Muscle layer of colon (tissue), 2 donors: ENCODE measurements around the gene TMTC2.

Experiments
- H3K27ac ChIP-seq: one replicate; pipeline ENCODE4 v1.7.0; 2013; ENCODE audit warnings: low read depth, mild to moderate bottlenecking, low read length, moderate library complexity
- H3K27me3 ChIP-seq, 2 donors: one replicate each; pipeline ENCODE4 v1.7.0; 2013; ENCODE audit warnings: low read length in 2 of 2, mild to moderate bottlenecking in 2 of 2; ENCODE audit not compliant: insufficient read depth in 2 of 2, control insufficient read depth in 1 of 2
- H3K36me3 ChIP-seq: one replicate; pipeline ENCODE4 v1.7.0; 2013; ENCODE audit warnings: mild to moderate bottlenecking, low read length; ENCODE audit not compliant: insufficient read depth
- H3K4me1 ChIP-seq: one replicate; pipeline ENCODE4 v1.7.0; 2013; ENCODE audit warnings: mild to moderate bottlenecking, low read length; ENCODE audit not compliant: insufficient read depth
- H3K4me3 ChIP-seq, 2 donors: one replicate each; pipeline ENCODE4 v1.7.0; 2013; ENCODE audit warnings: low read length in 2 of 2, low read depth in 1 of 2, mild to moderate bottlenecking in 1 of 2, moderate library complexity in 1 of 2
- H3K9ac ChIP-seq: one replicate; pipeline ENCODE4 v1.7.0; 2013; ENCODE audit warnings: low read length
- H3K9me3 ChIP-seq: one replicate; pipeline ENCODE4 v1.7.0; 2013; ENCODE audit warnings: mild to moderate bottlenecking, low read length
- donor health status: abdominal sarcoma.
- donor health status: Adenocarcinoma of cecum.

The TMTC2 gene

GRCh38 chr12:83156815-83157214 is 470.1 kb downstream of the TMTC2 start:
- no peaks in the 10 kb centered on the region for H3K4me1 ChIP-seq
- no peak overlapping the region for H3K9ac ChIP-seq
- H3K36me3 ChIP-seq = no peaks in the 10 kb centered on the region
- no peak overlapping the region for H3K4me3 ChIP-seq
- no peaks in the 10 kb centered on the region for H3K9me3 ChIP-seq
- no peaks in the 10 kb centered on the region for H3K27me3 ChIP-seq
- no peak overlapping the region for H3K27ac ChIP-seq

- H3K4me3 ChIP-seq = no peak overlapping the region
- H3K9me3 ChIP-seq = no peaks in the 10 kb centered on the region
- no peak overlapping the region for H3K9ac ChIP-seq
- H3K27me3 ChIP-seq = no peaks in the 10 kb centered on the region
- H3K4me1 ChIP-seq = no peaks in the 10 kb centered on the region
- no peaks in the 10 kb centered on the region for H3K36me3 ChIP-seq
- H3K27ac ChIP-seq = no peak overlapping the region
Measured at GRCh38 chr12:83157604-83158003, 470.9 kb downstream of the TMTC2 start.

- H3K36me3 ChIP-seq = no peaks in the 10 kb centered on the region
- no peak overlapping the region for H3K4me3 ChIP-seq
- H3K9me3 ChIP-seq = no peaks in the 10 kb centered on the region
- H3K4me1 ChIP-seq = no peaks in the 10 kb centered on the region
- H3K27me3 ChIP-seq = no peaks in the 10 kb centered on the region
- H3K27ac ChIP-seq = no peak overlapping the region
- H3K9ac ChIP-seq = no peak overlapping the region
Measured at GRCh38 chr12:83158613-83159207, 472.0 kb downstream of the TMTC2 start.

- no peaks in the 10 kb centered on the region for H3K27me3 ChIP-seq
- no peaks in the 10 kb centered on the region for H3K9me3 ChIP-seq
- no peaks in the 10 kb centered on the region for H3K4me1 ChIP-seq
- no peaks in the 10 kb centered on the region for H3K36me3 ChIP-seq
- no peak overlapping the region for H3K4me3 ChIP-seq
- H3K9ac ChIP-seq = no peak overlapping the region
- no peak overlapping the region for H3K27ac ChIP-seq
Measured at GRCh38 chr12:83161456-83161855, 474.8 kb downstream of the TMTC2 start.

- H3K36me3 ChIP-seq = no peaks in the 10 kb centered on the region
- H3K27ac ChIP-seq = no peak overlapping the region
- H3K27me3 ChIP-seq = no peaks in the 10 kb centered on the region
- H3K9ac ChIP-seq = no peak overlapping the region
- no peak overlapping the region for H3K4me3 ChIP-seq
- H3K9me3 ChIP-seq = no peaks in the 10 kb centered on the region
- H3K4me1 ChIP-seq = no peaks in the 10 kb centered on the region
Measured at GRCh38 chr12:83168751-83169150, 482.0 kb downstream of the TMTC2 start.

- Histone ChIP-seq H3K4me1 (no peaks in the 10 kb centered on the region), H3K9me3 (no peaks in the 10 kb centered on the region), H3K27me3 (no peaks in the 10 kb centered on the region), H3K4me3 (no peak overlapping the region), H3K9ac (no peak overlapping the region), H3K36me3 (no peaks in the 10 kb centered on the region), H3K27ac (no peak overlapping the region)
Measured at GRCh38 chr12:83172441-83172840, 485.7 kb downstream of the TMTC2 start.

GRCh38 chr12:83172866-83173649 is 486.4 kb downstream of the TMTC2 start:
- Histone ChIP-seq H3K9ac (no peak overlapping the region), H3K27ac (no peak overlapping the region), H3K36me3 (no peaks in the 10 kb centered on the region), H3K9me3 (no peaks in the 10 kb centered on the region), H3K4me3 (no peak overlapping the region), H3K27me3 (no peaks in the 10 kb centered on the region), H3K4me1 (no peaks in the 10 kb centered on the region)

GRCh38 chr12:83179999-83180398 is 493.3 kb downstream of the TMTC2 start:
- no peak overlapping the region for H3K4me3 ChIP-seq
- no peaks in the 10 kb centered on the region for H3K27me3 ChIP-seq
- no peak overlapping the region for H3K9ac ChIP-seq
- H3K27ac ChIP-seq = no peak overlapping the region
- no peaks in the 10 kb centered on the region for H3K9me3 ChIP-seq
- H3K36me3 ChIP-seq = no peaks in the 10 kb centered on the region
- no peaks in the 10 kb centered on the region for H3K4me1 ChIP-seq

GRCh38 chr12:83181074-83181473 is 494.4 kb downstream of the TMTC2 start:
- H3K27ac ChIP-seq = no peak overlapping the region
- no peaks in the 10 kb centered on the region for H3K36me3 ChIP-seq
- H3K27me3 ChIP-seq = no peaks in the 10 kb centered on the region
- no peak overlapping the region for H3K4me3 ChIP-seq
- no peaks in the 10 kb centered on the region for H3K9me3 ChIP-seq
- H3K4me1 ChIP-seq = no peaks in the 10 kb centered on the region
- no peak overlapping the region for H3K9ac ChIP-seq

- no peak overlapping the region for H3K4me3 ChIP-seq
- H3K27ac ChIP-seq = no peak overlapping the region
- H3K9me3 ChIP-seq = no peaks in the 10 kb centered on the region
- no peak overlapping the region for H3K9ac ChIP-seq
- no peaks in the 10 kb centered on the region for H3K4me1 ChIP-seq
- no peaks in the 10 kb centered on the region for H3K36me3 ChIP-seq
- H3K27me3 ChIP-seq = no peaks in the 10 kb centered on the region
Measured at GRCh38 chr12:83183132-83183531, 496.4 kb downstream of the TMTC2 start.
